CD4-positive, alpha-beta T cell treated with Interleukin-15 for 4 hours (primary cell): ENCODE data around the gene SPINK1.
A peak's percentile ranks its signal among the peaks of the same experiment; 100 is the strongest.
"Not testable (repeated sequence)": the region's sequence is repeated elsewhere in the genome, so short reads cannot be mapped to it uniquely, and the experiment has no call there.

Experiments used
- DNase-seq: peaks from one replicate; pipeline ENCODE4 v3.0.0-alpha.2; 2020; ENCODE audit warnings: low spot score

SPINK1 gene

DNA sequence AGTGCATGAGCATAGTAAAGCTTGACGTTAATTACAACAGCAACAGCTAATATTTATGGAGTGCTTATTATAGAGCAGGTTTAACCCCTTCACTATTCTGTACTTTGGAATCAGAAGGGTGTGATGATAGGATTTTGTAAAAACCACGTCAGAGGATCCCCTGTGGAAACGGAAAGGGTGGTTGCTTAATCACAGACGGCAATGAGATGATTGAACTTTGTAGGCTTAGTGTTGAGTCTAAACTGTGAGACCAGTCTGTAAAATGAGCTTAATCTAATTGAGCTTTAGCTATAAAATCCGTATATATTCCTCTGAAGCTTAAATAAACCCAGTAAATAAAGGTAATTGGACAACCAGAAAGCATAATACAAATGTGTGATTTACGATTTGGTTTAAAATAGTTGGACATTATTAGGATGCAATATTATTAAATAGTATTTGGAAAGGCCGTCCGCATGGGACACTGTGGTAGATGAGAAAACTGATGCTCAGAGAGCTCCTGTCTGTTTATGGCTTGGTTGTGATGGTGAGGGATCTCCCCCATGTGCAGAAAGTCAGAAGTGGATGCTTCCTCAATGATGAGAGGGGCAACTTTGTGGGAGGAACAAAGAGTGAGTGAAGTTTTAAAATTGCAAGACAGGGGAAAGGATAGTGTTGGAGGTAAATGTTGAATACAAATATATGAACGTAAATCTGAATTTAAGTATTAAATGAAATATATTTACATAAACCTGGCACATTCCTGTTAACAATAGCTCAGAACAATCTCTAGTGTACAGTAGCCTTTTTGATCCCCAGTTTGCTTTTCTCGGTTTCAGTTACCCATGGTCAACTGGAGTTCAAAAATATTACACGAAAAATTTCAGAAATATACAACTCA lies 23.7 kb upstream of the SPINK1 start:
- DNase-seq: no peak

DNA sequence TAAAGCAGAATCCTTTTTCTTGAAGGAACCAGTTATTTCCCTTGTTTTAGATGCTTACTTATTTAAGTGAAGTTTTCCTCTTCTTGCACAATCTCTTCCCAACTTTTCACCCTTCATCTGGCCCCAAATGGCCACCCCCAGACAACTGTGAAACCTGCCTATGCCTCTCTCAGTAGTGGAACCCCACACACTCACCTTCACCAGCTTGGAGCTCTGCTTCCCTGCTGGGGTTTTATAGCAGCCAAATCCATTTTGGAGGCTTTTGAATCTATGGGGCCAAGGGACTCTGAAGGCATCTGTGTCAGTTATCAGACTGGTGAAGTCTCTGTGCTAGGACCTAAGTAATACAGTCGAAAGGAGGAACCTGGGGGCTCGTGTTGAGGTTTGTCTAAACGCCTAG lies 22.9 kb upstream of the SPINK1 start:
- no peak for DNase-seq

DNA sequence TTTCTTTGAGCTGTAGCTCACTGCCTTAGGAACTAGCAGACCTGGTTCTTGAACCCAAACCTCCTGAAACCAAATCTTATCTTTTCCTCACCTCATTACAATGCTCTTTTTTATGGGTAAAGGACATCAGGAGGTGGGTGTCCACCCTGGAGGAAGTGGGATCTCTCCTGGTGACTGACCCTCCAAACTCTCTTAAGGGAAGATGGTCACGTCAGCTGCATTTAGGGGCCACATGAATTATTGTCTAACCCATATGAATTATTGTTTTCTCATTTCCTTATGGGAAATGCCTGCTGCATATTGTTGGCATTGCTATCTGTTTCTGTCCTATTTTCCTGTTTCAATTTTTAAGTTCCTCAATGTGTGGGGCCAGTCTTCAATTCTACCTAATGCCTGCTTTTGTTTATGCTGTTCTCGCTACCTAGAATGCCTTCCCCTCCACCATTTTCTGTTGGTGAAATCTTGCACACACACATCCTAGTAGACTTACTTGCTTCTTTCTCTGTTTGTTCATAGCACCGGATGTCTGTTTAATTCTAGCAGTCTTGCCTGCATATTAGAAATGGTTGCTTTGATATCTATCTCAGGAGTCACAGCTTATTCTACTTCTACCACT lies 22.0 kb upstream of the SPINK1 start:
- no peak for DNase-seq

DNA sequence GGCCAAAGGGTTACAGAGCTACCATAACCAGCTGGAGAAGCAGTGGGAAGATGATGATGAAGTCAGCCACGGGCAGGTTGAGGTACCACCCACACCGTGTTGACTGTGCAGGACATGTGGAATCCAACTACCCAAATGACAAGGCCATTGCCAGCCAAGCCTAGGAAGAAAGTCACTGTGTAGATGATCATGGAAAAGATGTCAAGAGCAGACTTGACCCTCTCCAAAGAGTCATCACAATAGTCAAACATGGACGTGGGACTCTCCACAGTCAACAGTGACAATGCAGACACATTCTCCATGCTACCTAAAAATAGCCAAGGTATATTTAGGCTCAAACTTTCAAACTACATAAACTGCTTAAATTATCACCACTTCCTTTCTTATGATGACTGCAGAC lies 20.9 kb upstream of the SPINK1 start:
- no peak for DNase-seq

DNA sequence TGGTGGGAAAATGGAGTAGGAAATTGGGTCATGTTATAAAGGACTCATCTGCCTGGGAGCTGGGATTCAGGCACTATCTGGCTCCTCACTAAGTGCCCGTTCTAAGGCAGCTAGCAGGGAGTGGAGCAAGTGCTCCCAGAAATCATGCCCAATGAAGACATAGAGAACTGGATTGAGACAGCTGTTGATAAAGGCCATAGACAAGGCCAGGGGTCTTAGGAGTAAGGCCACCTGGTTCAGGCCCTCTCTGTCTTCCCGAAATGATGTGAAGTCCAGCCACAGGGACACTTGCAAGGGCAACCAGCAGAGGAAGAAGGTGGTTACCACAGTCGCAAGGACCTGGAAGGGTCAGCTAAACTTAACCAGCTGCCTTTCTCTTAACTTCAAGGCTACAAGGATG lies 20.1 kb upstream of the SPINK1 start:
- DNase-seq: no peak

DNA sequence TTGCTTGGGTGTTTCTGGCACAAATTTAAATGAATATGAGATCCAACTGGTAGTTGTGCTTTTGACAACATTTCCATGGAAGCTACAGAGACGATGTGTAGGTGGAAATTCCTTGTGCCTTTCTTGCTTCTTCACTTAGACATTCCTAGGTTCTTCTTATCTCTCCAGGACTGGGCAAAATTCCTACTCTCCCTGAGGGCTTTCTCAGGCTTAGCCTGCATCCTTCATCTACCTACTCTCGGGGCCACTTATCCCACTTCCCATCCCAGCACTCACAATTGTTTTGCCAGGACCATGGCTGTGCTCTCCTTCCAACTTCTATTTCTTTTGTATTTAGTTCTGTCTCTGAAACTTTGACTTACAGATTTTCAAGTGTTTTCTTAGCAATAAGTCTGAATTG lies 17.8 kb upstream of the SPINK1 start:
- no peak for DNase-seq

DNA sequence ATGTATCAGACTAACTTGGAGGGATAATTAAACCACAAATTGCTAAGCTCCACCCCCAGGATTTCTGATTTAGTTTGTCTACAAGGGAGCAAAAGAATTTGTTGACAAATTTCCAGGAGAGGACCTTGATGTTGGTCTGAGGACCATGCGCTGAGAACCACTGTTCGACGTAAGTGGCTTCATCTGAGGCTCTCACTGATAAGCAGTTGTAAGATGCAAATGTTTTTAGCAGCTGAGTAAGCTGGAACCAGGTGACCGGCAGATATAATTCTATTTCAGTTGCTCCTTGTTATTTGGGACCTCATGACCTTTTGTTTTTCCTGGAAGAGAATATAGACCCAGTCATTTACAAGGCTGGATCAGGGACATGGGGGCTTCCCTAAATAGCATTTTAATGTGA lies 14.1 kb upstream of the SPINK1 start:
- no peak for DNase-seq

DNA sequence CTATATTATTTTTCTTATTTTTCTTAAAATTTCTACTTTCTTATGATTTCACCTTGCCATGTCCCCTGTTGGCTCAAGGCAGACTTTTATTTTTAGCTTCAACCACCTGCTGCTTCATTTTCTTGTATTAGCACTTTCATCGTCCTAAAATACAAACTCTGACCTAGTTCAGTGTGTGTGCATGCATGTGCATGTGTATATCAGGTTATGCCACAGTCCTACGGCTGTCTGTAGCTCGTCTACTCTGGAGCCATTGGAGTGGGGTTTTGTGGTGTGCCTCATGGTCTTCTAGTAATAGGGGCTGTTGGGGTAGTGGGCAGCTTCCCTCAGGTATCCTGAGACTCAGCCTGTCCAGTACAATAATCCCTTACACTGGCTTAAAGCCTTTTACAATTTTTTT lies 13.4 kb upstream of the SPINK1 start:
- no peak for DNase-seq

DNA sequence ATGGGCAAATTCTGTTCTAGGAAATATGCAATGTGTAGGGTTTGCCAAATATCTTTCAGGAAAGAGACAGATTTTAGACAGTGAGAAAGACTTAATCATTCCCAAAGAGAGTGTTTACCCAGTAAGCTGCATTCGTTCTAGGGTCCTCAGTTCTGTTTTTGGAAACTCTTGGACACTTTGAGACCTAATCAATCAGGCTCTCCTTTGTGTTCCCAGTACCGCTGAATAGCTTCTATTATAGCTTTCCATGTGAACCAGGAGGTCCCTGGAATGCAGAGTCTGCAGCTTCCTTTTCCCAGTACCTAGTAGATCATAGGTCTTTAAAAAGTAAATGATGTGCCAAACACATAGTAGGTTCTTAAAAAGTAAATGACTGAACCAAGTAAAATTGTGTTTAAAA lies 11.4 kb upstream of the SPINK1 start:
- no peak for DNase-seq

DNA sequence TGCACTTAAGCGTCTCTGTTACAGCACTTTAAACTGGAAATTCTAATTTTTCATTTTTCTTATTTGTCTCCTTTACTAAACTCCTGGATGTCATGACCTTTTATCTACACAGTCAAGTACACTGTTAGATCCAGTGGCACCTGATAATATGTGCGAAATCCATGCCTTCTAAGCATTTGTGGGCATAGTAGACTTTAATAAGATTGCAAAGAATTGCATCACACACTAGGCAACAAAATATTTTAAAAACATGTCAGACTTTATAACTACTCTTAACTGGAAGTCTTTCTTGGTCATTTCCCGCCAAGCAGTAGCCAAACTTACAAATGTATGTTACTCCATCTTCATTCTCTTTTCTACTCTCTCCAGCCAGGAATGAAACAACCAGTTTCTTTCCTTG lies 5.0 kb upstream of the SPINK1 start:
- no peak for DNase-seq

DNA sequence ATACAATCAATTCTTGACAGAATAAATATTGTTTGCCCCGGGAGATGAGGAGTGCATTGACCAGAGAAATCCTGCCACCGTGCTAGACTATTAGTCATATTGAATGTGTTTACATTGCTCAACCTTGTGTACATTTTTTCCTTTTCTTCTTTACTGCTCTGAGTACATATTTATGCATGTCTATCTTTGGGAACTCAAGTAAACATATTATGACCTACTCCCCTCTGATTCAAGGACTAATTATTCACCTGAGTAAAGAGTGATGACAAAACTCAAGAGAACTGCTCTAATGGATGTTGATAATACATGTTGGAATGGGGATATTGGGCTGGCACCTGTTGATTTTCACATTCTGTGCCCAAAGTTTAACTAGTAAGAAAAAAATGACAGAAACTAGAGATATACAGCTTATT lies 3.9 kb upstream of the SPINK1 start:
- no peak for DNase-seq

DNA sequence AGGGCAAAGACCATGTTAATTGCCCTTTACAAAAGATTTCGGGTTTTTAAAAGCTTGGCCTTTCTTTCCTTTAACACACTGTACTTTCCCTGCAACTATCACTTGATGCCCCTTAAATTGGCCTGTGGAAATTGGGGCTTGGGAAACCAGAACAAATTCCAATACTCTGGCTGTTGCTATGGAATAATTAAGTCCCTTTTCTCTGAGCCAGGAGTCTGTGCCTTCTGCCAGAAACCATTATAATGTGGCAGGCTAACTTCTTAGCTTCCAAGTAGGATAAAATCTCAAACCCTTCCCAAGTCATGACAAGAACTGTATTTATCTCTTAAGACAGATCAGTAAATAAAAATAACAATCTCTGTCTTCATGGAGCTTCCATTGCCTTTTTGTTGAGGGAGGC lies 1.1 kb upstream of the SPINK1 start:
- no peak for DNase-seq

DNA sequence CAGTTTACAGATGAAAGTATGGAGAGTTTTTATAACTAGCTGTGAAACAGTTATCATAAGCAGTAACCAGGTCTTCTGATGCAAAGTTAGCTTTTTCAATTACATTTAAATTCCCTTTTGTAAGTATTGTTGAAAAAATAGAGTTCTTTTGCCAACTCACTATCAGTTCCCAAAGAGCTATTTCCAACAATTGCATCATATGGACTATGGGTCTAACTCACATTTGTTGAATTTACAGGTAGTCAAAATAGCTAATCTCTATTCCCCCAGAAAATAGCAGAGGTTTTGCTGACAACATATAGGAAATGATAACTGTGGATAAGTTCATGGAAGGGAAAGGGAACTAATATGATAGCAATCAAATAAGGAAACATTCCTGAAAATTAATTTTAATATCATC lies 1.4 kb downstream of the SPINK1 start:
- DNase-seq: no peak

DNA sequence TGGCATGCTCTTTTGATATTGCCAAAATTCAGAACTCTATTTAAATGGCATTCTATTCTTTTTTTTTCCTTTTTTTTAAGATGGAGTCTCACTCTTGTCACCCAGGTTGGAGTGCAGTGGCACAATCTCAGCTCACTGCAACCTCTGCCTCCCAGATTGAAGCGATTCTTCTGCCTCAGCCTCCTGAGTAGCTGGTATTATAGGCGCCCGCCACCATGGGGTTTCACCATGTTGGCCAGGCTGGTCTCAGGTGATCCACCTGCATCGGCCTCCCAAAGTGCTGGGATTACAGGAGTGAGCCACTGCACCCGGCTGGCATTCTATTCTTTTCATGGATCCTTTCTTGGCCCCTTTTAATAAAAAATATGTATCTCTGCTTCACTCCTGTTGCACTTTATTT lies 4.5 kb downstream of the SPINK1 start:
- DNase-seq: not testable (repeated sequence)

DNA sequence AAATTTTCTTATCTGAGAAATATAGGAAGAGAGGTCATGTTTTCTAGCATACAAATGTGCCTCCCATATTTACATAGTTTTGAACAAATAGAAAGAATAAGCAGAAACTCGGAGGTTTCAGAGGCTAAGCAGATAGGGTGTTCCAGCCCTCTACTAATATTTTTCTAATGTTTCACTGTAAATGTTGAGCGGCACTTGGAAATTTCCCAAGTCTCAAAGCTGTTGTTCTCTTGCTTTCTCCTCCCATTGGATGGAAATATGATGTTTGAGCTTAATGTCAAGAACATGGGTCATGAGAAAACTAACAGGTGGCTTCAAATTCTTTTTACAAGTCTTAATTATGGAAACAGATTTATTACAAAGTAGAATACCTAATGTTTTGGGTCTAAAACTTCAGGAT lies 5.1 kb downstream of the SPINK1 start:
- DNase-seq: no peak

DNA sequence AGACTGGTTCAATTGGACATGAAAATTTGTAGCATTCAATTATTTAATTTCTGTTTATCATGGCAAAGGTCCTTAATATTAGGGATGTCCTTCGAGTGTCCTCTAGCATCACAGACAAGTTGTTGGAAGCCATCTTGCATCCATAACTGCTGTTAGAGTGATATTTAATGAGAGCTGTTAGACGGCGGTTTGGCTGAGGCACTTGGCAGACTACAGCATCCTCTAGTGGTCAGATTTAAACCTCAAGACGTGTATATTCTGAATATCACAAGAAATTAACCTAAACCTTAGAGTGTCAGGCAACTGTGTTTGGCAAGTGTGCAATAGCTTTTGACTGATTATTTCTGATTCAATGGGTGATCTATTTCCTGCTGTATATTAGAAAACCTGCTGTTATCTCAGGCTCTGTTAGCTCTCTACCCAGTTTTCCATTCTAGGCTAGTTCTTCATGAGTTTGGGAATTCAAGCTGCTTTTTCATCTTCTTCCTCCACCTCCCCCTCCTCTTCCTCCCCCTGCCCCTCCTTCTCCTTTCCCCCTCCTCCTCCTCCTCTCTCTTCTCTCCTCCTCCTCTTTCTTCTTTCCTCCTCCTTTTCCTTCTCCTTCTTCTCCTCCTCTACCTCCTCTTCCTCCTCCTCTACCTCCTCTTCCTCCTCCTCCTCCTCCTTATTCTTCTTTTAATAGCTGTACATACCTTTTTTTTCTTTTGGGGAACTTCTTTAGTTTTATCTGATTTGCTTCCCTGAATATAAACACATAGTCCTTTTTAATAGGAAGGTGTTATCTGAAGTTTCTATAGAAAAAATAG lies 8.6 kb downstream of the SPINK1 start:
- peak; percentile 57 for DNase-seq

DNA sequence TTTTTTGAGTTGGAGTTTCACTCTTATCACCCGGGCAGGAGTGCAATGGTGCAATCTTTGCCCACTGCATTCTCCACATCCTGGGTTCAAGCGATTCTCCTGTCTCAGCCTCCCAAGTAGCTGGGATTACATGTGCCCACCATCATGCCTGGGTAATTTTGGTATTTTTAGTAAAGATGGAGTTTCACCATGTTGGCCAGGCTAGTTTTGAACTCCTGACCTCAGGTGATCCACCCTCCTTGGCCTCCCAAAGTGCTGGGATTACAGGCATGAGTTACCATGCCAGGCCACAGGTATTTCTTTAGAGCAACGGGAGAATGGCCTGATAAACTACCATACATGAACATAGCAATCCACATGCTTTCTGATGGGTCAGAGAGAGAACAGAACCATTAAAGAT lies 9.2 kb downstream of the SPINK1 start:
- not testable (repeated sequence) for DNase-seq

DNA sequence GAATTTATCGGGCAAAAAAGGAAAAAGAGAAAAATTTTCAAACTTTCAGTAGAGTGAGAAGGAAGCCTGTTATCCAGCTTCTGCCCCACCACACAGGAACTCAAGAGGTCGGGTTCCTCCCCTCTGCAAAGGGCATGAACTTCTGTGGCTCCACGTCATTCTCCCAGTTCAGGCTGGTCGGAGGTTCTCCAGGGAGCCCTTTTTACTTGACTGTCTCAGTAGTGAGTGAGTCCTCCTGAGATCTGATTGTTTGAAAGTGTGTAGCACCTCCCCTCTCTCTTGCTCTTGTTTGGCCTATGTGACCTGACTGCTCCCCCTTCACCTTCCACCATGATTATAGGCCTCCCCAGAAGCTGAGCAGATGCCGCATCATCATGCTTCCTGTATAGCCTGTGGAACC lies 9.7 kb downstream of the SPINK1 start:
- no peak for DNase-seq

DNA sequence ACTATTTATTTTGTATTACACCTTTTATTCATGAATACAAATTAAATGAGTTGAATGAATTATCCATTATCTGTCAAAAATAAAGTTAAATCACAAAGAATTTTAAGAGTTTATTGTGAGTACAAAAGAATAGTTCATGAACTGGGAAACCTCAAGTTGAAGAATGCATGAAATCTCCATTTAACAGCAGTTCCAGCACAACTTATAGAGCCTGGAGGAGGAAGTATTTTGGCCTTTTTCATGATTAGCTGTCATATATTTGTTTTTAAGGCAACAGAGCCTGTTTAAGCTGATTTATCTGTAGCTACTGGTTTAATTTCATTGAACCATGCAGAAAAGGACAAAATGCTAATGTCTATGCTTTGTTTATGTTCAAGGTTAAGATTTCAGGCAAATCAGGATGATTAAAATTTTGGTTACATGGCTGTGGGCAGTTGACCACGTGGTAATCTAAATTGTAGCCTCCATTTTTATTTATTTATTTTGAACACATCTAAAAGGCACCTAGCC lies 12.2 kb downstream of the SPINK1 start:
- DNase-seq: no peak

DNA sequence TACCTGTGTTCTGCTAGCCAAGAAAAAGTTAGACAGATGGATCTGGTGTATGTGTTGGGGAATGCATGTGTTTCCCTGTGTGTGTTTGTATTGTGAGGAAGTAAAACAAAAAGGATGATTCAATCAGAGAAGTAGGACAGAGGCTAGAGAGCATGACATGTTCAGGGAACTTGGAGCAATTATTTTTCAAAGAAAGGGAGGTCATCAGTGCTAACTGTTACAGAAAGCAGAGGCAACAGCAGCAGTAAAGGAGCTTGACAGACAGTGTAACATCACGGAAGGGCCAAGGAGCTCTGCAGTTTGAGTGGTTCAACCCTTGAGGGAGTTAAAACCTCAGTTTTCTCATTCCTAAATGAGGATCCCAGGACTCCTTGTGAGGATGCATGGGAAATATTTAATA lies 13.2 kb downstream of the SPINK1 start:
- no peak for DNase-seq

DNA sequence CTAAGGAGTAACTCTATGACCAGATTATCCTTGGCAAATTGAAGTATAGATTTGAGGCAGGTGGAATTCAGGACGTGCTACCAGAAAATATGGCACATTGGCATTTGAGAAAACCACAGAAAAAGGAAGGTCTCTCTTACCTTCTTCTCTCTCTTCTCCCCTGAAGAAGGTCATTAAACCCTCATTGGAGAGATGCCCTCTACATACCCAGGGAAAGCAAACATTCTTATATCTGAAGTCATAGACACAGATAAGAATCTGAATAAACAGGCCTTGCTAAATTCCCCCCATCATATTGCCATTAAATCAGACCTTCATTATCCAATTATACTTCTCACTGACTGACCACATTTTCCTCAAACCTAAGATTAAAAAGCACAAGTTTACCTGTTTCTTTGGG lies 17.8 kb downstream of the SPINK1 start:
- DNase-seq: no peak

DNA sequence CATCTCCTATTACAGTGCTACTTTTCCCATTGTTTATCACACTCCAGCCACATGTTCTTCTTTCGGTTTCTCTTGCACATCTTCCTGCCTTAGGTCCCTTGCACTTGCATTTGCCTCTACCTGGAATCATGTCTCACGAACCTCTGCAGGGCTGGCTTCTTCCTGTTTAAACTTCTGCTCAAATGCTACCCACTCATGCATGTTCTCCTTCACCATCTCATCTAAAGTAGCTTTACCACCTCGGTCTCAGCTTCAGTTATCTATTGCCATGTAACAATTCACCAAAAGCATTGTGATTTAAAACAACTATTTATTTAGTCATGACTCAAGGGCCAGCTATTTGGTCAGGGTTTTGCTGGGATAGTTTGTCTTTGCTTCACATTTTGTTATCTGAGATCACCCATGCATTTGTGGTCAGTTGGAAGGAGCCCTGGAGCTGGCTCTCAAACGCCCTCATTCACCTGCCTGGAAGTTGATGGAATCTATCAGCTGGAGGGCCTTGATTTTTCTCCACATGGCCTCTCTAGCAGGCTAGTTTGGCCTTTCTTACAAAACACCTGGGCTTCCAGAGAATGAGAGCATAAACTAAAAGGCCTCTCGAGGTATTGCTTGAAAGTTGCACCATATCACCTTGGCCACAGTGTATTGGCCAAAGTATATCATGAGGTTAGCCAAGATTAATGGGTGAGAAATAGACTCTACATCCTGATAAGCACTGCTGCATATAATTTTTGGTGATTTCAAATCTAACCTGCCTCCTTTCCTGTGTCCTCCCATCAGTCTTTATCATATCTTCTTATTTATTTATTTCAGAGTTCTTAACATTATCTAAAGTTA lies 21.4 kb downstream of the SPINK1 start:
- no peak for DNase-seq
